Right atrium auricular region (tissue), 2 donors: ENCODE results near the gene PDLIM3. TPM values are rescaled to one million over a fixed set of nuclear protein-coding genes. Genes with fewer than 3 reads are reported as not detected.
"Not testable (repeated sequence)": the region's sequence is repeated elsewhere in the genome, so short reads cannot be mapped to it uniquely, and the experiment has no call there.

Experiments used
- DNase-seq: peaks from one replicate; pipeline ENCODE4 v3.0.0-alpha.2; 2019; ENCODE audit warnings: low spot score
- H3K27ac ChIP-seq, 2 donors: fragments of 200-600 bp; sonication (generic); 1 replicate in 1 of 2; 2 replicates in 1 of 2; pipeline ENCODE4 v1.5.1; 2016 to 2019
- H3K27me3 ChIP-seq, 2 donors: fragments of 200-600 bp; sonication (generic); one replicate each; pipeline versions ENCODE4 v1.5.1 to v1.6.0; 2017 to 2019
- H3K36me3 ChIP-seq: fragments of 200-600 bp; sonication (generic); one replicate; pipeline ENCODE4 v1.5.1; 2016
- H3K4me1 ChIP-seq, 2 donors: fragments of 200-600 bp; sonication (generic); one replicate each; pipeline versions ENCODE4 v1.5.1 to v1.6.0; 2017 to 2019
- H3K4me3 ChIP-seq, 2 donors: fragments of 200-600 bp; sonication (generic); 1 replicate in 1 of 2; 2 replicates in 1 of 2; pipeline ENCODE4 v1.5.1; 2017 to 2019; ENCODE audit warnings: mild to moderate bottlenecking in 1 of 2, moderate library complexity in 1 of 2
- H3K9me3 ChIP-seq, 2 donors: fragments of 200-600 bp; sonication (generic); one replicate each; pipeline ENCODE4 v1.5.1; 2019
- CTCF ChIP-seq, 2 donors: fragments of 200-600 bp; sonication (generic); IDR thresholded peaks; one replicate each; pipeline ENCODE4 v1.5.1; 2019; ENCODE audit warnings: antibody characterized with exemption in 2 of 2
- total RNA-seq, 2 donors: library from RNA; depleted of rRNA; stranded (reverse); fragments of >200 nt; gene quantifications; one replicate each; pipeline ENCODE4 v1.1.0, GENCODE V29; 2016

Gene PDLIM3
- total RNA-seq, 2 donors from 2014 or later, result 476 to 783 TPM

GRCh38 chr4:185536411-185536709 is 1.1 kb upstream of the PDLIM3 start:
- TF ChIP-seq CTCF (IDR thresholded peaks at IDR 0.05), result no peak
- Histone ChIP-seq H3K27me3 (no peaks in the 10 kb centered on the region), H3K9me3 (no peaks in the 10 kb centered on the region), H3K4me1 (peaks cover 0 to 19% of the 10 kb centered on the region in 2 donors), H3K36me3 (no peaks in the 10 kb centered on the region), H3K4me3 (peak overlapping the region in 1 of 2 donors; percentile 90), H3K27ac (peak overlapping the region; percentile 97 to 99)
- peak; percentile 89 for DNase-seq

GRCh38 chr4:185535612-185536410 is 504 bp upstream of the PDLIM3 start:
- H3K36me3 ChIP-seq, result no peaks in the 10 kb centered on the region
- H3K9me3 ChIP-seq, result no peaks in the 10 kb centered on the region
- peaks cover 0 to 18% of the 10 kb centered on the region in 2 donors for H3K4me1 ChIP-seq
- DNase-seq, result no peak
- peak overlapping the region; percentile 83 to 90 for H3K4me3 ChIP-seq
- H3K27me3 ChIP-seq, result no peaks in the 10 kb centered on the region
- H3K27ac ChIP-seq, result peak overlapping the region; percentile 97 to 99
- TF ChIP-seq CTCF (IDR thresholded peaks at IDR 0.05), result no peak

- no peak for TF ChIP-seq CTCF (IDR thresholded peaks at IDR 0.05)
- Histone ChIP-seq H3K4me1 (peaks cover 0 to 17% of the 10 kb centered on the region in 2 donors), H3K4me3 (peak overlapping the region; percentile 83 to 90), H3K9me3 (no peaks in the 10 kb centered on the region), H3K36me3 (peaks cover 5% of the 10 kb centered on the region), H3K27ac (peak overlapping the region; percentile 97 to 99), H3K27me3 (no peaks in the 10 kb centered on the region)
- no peak for DNase-seq
Measured at GRCh38 chr4:185534511-185534865, 819 bp downstream of the PDLIM3 start.

- Histone ChIP-seq H3K4me3 (peak overlapping the region; percentile 83 to 90), H3K27me3 (no peaks in the 10 kb centered on the region), H3K4me1 (peaks cover 0 to 29% of the 10 kb centered on the region in 2 donors), H3K9me3 (no peaks in the 10 kb centered on the region), H3K27ac (peak overlapping the region; percentile 97 to 99), H3K36me3 (peaks cover 15% of the 10 kb centered on the region)
- DNase-seq, result no peak
- no peak for TF ChIP-seq CTCF (IDR thresholded peaks at IDR 0.05)
Measured at GRCh38 chr4:185532795-185533324, 2.4 kb downstream of the PDLIM3 start.

GRCh38 chr4:185532293-185532692 is 3.0 kb downstream of the PDLIM3 start:
- H3K4me1 ChIP-seq, result peaks cover 0 to 29% of the 10 kb centered on the region in 2 donors
- DNase-seq, result peak; percentile 83
- peaks cover 15% of the 10 kb centered on the region for H3K36me3 ChIP-seq

GRCh38 chr4:185531654-185532053 is 3.7 kb downstream of the PDLIM3 start:
- not testable (repeated sequence) for DNase-seq, H3K27me3 ChIP-seq, H3K9me3 ChIP-seq
- peaks cover 0 to 29% of the 10 kb centered on the region in 2 donors for H3K4me1 ChIP-seq
- H3K36me3 ChIP-seq, result peaks cover 15% of the 10 kb centered on the region
- H3K27ac ChIP-seq, result peak overlapping the region; percentile 97 to 99
- H3K4me3 ChIP-seq, result peak overlapping the region; percentile 83 to 90

More at GRCh38 chr4:185532293-185532692, 3.0 kb downstream of the PDLIM3 start:
- TF ChIP-seq CTCF (IDR thresholded peaks at IDR 0.05), result no peak
- Histone ChIP-seq H3K27me3 (no peaks in the 10 kb centered on the region), H3K9me3 (no peaks in the 10 kb centered on the region), H3K27ac (peak overlapping the region; percentile 97 to 99), H3K4me3 (peak overlapping the region; percentile 83 to 90)
